Right lobe of liver (tissue), 4 donors: ENCODE data around the gene FZD2.
"Not testable (repeated sequence)": the region's sequence is repeated elsewhere in the genome, so short reads cannot be mapped to it uniquely, and the experiment has no call there.

Experiments
- CTCF ChIP-seq, 4 donors: fragments of 200-600 bp in 3 of 4; fragments of 450-650 bp in 1 of 4; IDR thresholded peaks; one replicate each; pipeline versions ENCODE4 v1.5.1 to v1.8.0; 2016 to 2022; ENCODE audit warnings: antibody characterized with exemption in 4 of 4, mild to moderate bottlenecking in 2 of 4
- POLR2A ChIP-seq: fragments of 450-650 bp; IDR thresholded peaks from one replicate; pipeline ENCODE4 v1.6.1; 2017; ENCODE audit warnings: antibody characterized with exemption, mild to moderate bottlenecking
- donor health status: DM: no; HTN: no; CAD: no.
- donor health status: DM: no; HTN: no; CAD: no.
- donor health status: DM: no; HTN: yes; CAD: no.

- not testable (repeated sequence) for TF ChIP-seq CTCF (IDR thresholded peaks at IDR 0.05); POLR2A
Measured at GRCh38 chr17:44511241-44512134, 45.8 kb upstream of the FZD2 start.
